Esophagus muscularis mucosa (tissue), 4 donors: Measurements from ENCODE around the gene ARL10.

Source experiments
- CTCF ChIP-seq, 3 experiments: fragments of 200-600 bp in 2 of 3; fragments of 450-650 bp in 1 of 3; sonication (generic) in 2 of 3; IDR thresholded peaks; one replicate each; pipeline ENCODE4 v1.5.1; 2017 to 2019; ENCODE audit warnings: antibody characterized with exemption in 3 of 3, mild to moderate bottlenecking in 2 of 3, moderate library complexity in 1 of 3
- EP300 ChIP-seq: sonication (generic); formaldehyde crosslinking; IDR thresholded peaks from one replicate; pipeline ENCODE4 v1.6.1; 2017; ENCODE audit warnings: antibody characterized with exemption
- POLR2A ChIP-seq: fragments of 450-650 bp; IDR thresholded peaks from one replicate; pipeline ENCODE4 v1.6.1; 2017; ENCODE audit warnings: antibody characterized with exemption, moderate library complexity, mild to moderate bottlenecking, low read depth
- POLR2AphosphoS5 ChIP-seq, 2 donors: sonication (generic); formaldehyde crosslinking; IDR thresholded peaks; one replicate each; pipeline ENCODE4 v1.6.1; 2017; ENCODE audit warnings: antibody characterized with exemption in 2 of 2

- TF ChIP-seq CTCF (IDR thresholded peaks at IDR 0.05) (no peak), POLR2A (no peak), EP300 (no peak), POLR2AphosphoS5 (IDR thresholded peaks at IDR 0.05) (no peak)
Observed at GRCh38 chr5:176382721-176383120, 17.4 kb downstream of the ARL10 start.
